T-helper 17 cell (primary cell): ENCODE data around the gene ABCF1. TPM values are rescaled to one million over a fixed set of nuclear protein-coding genes. Genes with fewer than 3 reads are reported as not detected.
"Not testable (repeated sequence)": the region's sequence is repeated elsewhere in the genome, so short reads cannot be mapped to it uniquely, and the experiment has no call there.

ENCODE experiments used
- ATAC-seq: fragments of 150-1000 bp; cut with Tn5 transposase; 2 replicates; pipeline ENCODE4 v1.10.0; 2021; ENCODE audit warnings: mild to moderate bottlenecking, moderate library complexity
- DNase-seq, 3 donors: peaks; one replicate each; pipeline versions ENCODE4 v3.0.0 to v3.0.0-alpha.2; 2020 to 2021
- H3K9me3 ChIP-seq: one replicate; pipeline ENCODE4 v1.7.0; 2013; ENCODE audit warnings: low read length, mild to moderate bottlenecking; ENCODE audit not compliant: control insufficient read depth, poor library complexity, severe bottlenecking
- H3K27ac Mint-ChIP-seq: one replicate; pipeline ENCODE4 v1.8.0; 2022; ENCODE audit warnings: mild to moderate bottlenecking, moderate library complexity, mixed read lengths
- H3K27me3 Mint-ChIP-seq: one replicate; pipeline ENCODE4 v1.8.0; 2022; ENCODE audit warnings: mixed read lengths
- H3K36me3 Mint-ChIP-seq: one replicate; pipeline ENCODE4 v1.8.0; 2022; ENCODE audit warnings: low read depth, mixed read lengths
- H3K4me1 Mint-ChIP-seq: one replicate; pipeline ENCODE4 v1.8.0; 2022; ENCODE audit warnings: mild to moderate bottlenecking, mixed read lengths
- H3K4me3 Mint-ChIP-seq: one replicate; pipeline ENCODE4 v1.8.0; 2022; ENCODE audit warnings: mild to moderate bottlenecking, moderate library complexity, mixed read lengths
- total RNA-seq, 4 donors: library from RNA in 2 of 4; stranded (reverse) in 2 of 4; gene quantifications; one replicate each; pipeline ENCODE4 v1.2.3 and lab custom pipeline; 2022 to 2026

The ABCF1 gene
- total RNA-seq, 2 donors from 2014 or later: 97.4 to 106 TPM

DNA sequence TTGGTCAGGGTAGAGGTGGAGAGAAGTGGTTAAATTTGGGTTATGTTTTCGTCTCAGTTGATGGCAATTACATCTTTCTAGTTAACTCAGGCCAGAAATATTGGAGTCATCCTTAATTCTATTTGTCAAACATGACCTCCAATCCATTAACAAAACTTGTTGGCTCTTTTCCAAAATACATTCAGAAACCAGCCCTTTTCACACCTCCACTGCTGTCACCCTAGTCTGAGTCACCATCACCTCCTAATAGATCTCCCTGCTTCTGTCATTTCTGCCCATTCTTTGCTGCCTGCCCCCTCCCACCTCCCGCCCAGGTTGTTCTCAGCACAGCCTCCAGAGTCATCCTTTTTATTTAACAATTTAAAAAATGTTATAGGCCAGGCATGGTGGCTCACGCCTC lies 3.0 kb upstream of the ABCF1 start:
- no peak overlapping the region for H3K27ac Mint-ChIP-seq
- peaks cover 42% of the 10 kb centered on the region for H3K4me1 Mint-ChIP-seq
- H3K9me3 ChIP-seq: no peaks in the 10 kb centered on the region
- DNase-seq (no peak), ATAC-seq (no peak)
- no peaks in the 10 kb centered on the region for H3K27me3 Mint-ChIP-seq
- peaks cover 6% of the 10 kb centered on the region for H3K36me3 Mint-ChIP-seq
- no peak overlapping the region for H3K4me3 Mint-ChIP-seq

DNA sequence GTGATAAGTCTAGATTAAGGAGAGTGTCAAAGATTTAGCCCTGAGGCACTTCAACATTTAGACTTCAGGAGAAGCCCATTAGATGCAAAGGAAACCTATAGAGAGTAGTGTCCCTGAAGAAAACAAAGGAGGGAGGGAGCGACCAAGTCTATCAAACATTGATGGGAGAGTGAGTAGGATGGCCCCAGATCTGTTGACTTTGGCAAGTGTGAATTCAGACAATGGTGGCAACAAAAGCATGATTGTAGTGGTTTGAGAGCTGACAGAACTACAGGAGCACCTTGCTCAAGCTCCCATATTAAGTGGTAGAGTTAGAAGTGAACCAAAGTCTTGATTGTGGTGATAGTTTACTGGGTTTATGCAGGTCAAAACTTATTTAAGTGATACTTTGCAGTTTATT lies 979 bp upstream of the ABCF1 start:
- peak overlapping the region; percentile 100 for H3K27ac Mint-ChIP-seq
- peaks cover 57% of the 10 kb centered on the region for H3K4me1 Mint-ChIP-seq
- no peaks in the 10 kb centered on the region for H3K27me3 Mint-ChIP-seq
- H3K36me3 Mint-ChIP-seq: peaks cover 11% of the 10 kb centered on the region
- no peak for DNase-seq
- peak overlapping the region; percentile 100 for H3K4me3 Mint-ChIP-seq
- no peaks in the 10 kb centered on the region for H3K9me3 ChIP-seq
- ATAC-seq: no peak

DNA sequence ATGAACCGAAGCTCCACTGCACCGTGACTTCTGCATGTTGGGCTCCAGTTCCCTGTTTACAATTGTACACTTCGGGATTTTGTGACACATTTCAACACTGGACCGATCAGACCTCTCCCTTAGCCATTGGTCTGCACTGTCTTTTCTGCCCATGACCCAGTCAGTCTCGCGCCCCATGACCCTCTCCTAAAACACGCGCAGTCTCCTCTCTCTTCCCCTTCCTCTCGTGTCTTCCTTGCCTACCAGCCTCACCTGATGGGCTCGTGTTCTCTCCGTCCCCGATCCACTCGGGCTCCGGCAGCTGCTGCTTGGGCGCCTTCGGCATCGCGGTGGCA lies 535 bp upstream of the ABCF1 start:
- Mint-ChIP-seq H3K36me3 (peaks cover 11% of the 10 kb centered on the region), H3K4me1 (peaks cover 58% of the 10 kb centered on the region), H3K4me3 (peak overlapping the region; percentile 100), H3K27me3 (no peaks in the 10 kb centered on the region), H3K27ac (peak overlapping the region; percentile 100)
- no peaks in the 10 kb centered on the region for H3K9me3 ChIP-seq
- DNase-seq (no peak), ATAC-seq (peak; percentile 24)

DNA sequence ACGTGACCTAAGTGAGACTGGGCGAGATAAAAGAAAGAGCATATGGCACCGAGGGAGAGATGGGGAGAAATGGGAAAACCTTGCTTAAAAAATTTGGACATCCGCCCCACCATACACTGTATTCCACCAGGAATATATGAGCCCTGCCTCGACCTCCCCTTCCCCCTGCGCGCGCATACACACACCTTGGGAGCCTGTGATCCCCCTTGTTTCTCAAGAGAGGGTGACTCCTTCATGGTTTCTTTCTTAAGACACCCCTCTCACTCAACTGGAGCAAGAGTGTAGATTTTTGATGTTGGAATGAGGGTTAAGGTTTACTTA lies 480 bp downstream of the ABCF1 start:
- peak; percentile 1 for ATAC-seq
- Mint-ChIP-seq H3K36me3 (peaks cover 13% of the 10 kb centered on the region), H3K27ac (peak overlapping the region; percentile 100)

DNA sequence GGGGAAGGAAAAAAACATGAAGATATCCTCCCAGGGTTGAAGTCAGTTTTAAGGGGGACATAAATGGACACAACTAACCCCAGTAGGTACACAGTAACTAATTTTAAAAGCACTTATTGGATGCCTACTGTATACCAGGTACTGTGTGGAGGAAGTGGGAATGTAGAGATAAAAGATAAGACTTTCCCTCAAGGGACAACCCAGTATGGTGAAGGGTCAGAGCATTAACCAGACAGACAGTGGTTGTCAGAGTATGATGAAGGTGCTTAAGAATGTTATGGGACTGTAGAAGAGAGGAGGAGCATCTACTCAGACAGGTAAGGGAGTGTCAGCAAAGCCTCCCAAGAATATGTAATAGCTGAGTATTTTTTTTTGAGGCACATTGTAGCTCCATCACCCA lies 906 bp downstream of the ABCF1 start:
- peaks cover 64% of the 10 kb centered on the region for H3K4me1 Mint-ChIP-seq
- H3K9me3 ChIP-seq: no peaks in the 10 kb centered on the region
- DNase-seq: no peak
- peaks cover 17% of the 10 kb centered on the region for H3K36me3 Mint-ChIP-seq
- ATAC-seq: no peak
- peak overlapping the region; percentile 100 for H3K27ac Mint-ChIP-seq
- H3K27me3 Mint-ChIP-seq: no peaks in the 10 kb centered on the region
- peak overlapping the region; percentile 100 for H3K4me3 Mint-ChIP-seq

More for the DNA sequence above, 480 bp downstream of the ABCF1 start:
- peak overlapping the region; percentile 100 for H3K4me3 Mint-ChIP-seq
- H3K9me3 ChIP-seq: no peaks in the 10 kb centered on the region
- peaks cover 63% of the 10 kb centered on the region for H3K4me1 Mint-ChIP-seq
- no peak for DNase-seq
- H3K27me3 Mint-ChIP-seq: no peaks in the 10 kb centered on the region

DNA sequence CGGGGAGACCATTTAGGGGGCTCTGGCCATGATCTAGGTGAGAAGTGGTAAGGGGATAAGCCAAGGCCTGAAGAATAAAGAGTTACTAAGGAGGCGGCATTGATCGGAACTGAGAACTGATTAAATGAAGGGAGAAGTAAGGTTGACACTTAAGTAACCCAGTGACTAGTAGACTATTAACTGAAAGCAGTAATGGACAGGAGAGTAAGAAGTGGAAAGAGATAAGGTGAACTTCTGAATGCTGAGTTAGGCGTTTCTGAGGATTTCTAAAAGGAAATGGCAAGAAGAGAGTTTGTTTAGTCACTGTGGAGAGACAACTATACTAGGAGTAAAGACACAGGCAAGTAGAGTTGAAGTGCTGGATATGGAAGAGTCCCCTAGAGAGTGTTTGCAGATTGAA lies 1.9 kb downstream of the ABCF1 start:
- Mint-ChIP-seq H3K4me3 (peak overlapping the region; percentile 100), H3K36me3 (peaks cover 24% of the 10 kb centered on the region), H3K4me1 (peaks cover 70% of the 10 kb centered on the region), H3K27me3 (no peaks in the 10 kb centered on the region), H3K27ac (peak overlapping the region; percentile 100)
- no peak for DNase-seq
- no peak for ATAC-seq
- H3K9me3 ChIP-seq: no peaks in the 10 kb centered on the region

DNA sequence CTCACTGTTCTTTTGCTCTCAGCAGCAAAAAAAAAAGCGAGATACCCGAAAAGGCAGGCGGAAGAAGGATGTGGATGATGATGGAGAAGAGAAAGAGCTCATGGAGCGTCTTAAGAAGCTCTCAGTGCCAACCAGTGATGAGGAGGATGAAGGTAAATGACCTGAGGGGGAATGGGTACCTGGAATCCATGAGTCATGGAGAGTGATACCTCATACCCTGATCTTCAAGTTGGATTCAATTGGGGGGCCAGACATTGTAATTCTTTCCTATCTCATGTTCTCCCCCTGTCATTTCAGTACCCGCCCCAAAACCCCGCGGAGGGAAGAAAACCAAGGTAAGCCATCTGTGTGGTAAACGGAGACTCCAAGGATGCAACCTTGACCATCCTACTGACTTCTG lies 6.8 kb downstream of the ABCF1 start:
- no peaks in the 10 kb centered on the region for H3K9me3 ChIP-seq
- no peaks in the 10 kb centered on the region for H3K27me3 Mint-ChIP-seq
- peaks cover 41% of the 10 kb centered on the region for H3K4me1 Mint-ChIP-seq
- peak overlapping the region; percentile 24 for H3K27ac Mint-ChIP-seq
- DNase-seq (no peak), ATAC-seq (no peak)
- H3K4me3 Mint-ChIP-seq: no peak overlapping the region
- H3K36me3 Mint-ChIP-seq: peaks cover 26% of the 10 kb centered on the region

DNA sequence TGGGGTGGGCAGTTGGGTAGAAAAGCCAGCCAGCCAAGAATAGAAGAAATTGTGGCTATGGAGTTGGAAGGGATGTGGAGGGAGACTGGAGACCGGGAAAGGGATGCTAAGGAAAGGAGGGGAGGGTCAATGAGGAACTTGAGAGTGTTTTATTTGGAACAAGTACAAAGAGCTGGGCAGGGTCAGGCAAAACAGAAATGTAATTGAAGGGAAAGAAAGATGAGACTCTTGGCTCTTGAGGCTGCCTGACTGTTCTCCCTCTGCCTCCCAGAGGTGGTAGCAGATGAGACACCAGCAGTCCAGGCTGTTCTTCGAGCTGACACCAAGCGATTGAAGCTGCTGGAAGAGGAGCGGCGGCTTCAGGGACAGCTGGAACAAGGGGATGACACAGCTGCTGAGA lies 12.7 kb downstream of the ABCF1 start:
- ATAC-seq: no peak
- Mint-ChIP-seq H3K4me3 (no peak overlapping the region), H3K27ac (peak overlapping the region; percentile 27), H3K27me3 (no peaks in the 10 kb centered on the region), H3K4me1 (peaks cover 9% of the 10 kb centered on the region), H3K36me3 (peaks cover 17% of the 10 kb centered on the region)
- H3K9me3 ChIP-seq: no peaks in the 10 kb centered on the region
- DNase-seq: no peak

DNA sequence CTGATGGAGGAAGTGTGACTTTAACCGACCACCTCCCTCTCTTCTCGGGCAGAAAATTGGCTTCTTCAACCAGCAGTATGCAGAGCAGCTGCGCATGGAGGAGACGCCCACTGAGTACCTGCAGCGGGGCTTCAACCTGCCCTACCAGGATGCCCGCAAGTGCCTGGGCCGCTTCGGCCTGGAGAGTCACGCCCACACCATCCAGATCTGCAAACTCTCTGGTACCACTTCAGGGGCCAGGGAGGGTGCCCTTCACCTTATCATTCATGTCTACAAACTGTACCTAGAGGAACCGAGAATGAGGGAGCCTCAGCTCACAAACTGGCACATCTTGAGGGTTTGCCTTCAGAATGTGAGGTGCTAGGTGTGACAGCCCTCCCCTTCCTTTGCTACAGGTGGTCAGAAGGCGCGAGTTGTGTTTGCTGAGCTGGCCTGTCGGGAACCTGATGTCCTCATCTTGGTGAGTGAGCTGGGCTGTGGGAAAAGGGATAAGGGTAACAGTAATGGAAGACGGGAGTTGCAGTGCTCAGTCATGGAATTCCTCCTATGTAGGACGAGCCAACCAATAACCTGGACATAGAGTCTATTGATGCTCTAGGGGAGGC lies 18.6 kb downstream of the ABCF1 start:
- Mint-ChIP-seq H3K4me1 (peaks cover 11% of the 10 kb centered on the region), H3K27ac (no peak overlapping the region), H3K4me3 (no peak overlapping the region), H3K27me3 (no peaks in the 10 kb centered on the region), H3K36me3 (peaks cover 14% of the 10 kb centered on the region)
- no peak for ATAC-seq
- no peaks in the 10 kb centered on the region for H3K9me3 ChIP-seq
- DNase-seq: no peak

DNA sequence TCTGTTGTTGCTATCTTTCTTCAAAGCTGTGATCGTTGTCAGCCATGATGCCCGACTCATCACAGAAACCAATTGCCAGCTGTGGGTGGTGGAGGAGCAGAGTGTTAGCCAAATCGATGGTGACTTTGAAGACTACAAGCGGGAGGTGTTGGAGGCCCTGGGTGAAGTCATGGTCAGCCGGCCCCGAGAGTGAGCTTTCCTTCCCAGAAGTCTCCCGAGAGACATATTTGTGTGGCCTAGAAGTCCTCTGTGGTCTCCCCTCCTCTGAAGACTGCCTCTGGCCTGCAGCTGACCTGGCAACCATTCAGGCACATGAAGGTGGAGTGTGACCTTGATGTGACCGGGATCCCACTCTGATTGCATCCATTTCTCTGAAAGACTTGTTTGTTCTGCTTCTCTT lies 19.3 kb downstream of the ABCF1 start:
- Mint-ChIP-seq H3K27ac (no peak overlapping the region), H3K27me3 (no peaks in the 10 kb centered on the region), H3K36me3 (peaks cover 14% of the 10 kb centered on the region), H3K4me1 (peaks cover 13% of the 10 kb centered on the region), H3K4me3 (no peak overlapping the region)
- ATAC-seq (no peak), DNase-seq (no peak)
- no peaks in the 10 kb centered on the region for H3K9me3 ChIP-seq

DNA sequence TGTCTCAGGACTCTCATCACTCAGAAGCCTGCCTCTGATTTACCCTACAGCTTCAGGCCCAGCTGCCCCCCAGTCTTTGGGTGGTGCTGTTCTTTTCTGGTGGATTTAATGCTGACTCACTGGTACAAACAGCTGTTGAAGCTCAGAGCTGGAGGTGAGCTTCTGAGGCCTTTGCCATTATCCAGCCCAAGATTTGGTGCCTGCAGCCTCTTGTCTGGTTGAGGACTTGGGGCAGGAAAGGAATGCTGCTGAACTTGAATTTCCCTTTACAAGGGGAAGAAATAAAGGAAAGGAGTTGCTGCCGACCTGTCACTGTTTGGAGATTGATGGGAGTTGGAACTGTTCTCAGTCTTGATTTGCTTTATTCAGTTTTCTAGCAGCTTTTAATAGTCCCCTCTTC lies 19.8 kb downstream of the ABCF1 start:
- no peaks in the 10 kb centered on the region for H3K9me3 ChIP-seq
- Mint-ChIP-seq H3K4me3 (no peak overlapping the region), H3K27ac (no peak overlapping the region), H3K36me3 (peaks cover 14% of the 10 kb centered on the region), H3K27me3 (no peaks in the 10 kb centered on the region), H3K4me1 (peaks cover 14% of the 10 kb centered on the region)
- no peak for ATAC-seq
- no peak for DNase-seq

DNA sequence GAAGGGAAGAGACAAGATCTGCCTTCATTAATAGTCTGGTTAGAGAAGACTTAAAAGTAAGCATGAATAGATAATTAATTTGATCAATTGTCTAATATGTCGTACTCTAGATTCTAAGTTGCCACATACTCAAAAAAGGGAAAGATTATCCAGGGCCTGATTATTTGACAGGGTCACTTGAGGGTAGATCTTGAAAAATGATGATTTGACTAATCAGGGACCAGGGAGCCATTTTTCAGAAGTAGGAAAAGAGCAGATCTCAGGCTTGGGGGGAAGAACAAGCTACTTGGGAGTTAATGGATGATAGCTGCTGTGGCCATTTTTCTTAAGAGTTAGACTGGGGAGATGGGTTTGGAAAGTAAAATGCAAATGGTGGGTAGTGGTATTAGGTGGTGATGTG lies 21.0 kb downstream of the ABCF1 start:
- H3K4me3 Mint-ChIP-seq: peak overlapping the region; percentile 68
- no peaks in the 10 kb centered on the region for H3K9me3 ChIP-seq
- H3K36me3 Mint-ChIP-seq: peaks cover 10% of the 10 kb centered on the region
- DNase-seq: no peak
- no peaks in the 10 kb centered on the region for H3K27me3 Mint-ChIP-seq
- H3K4me1 Mint-ChIP-seq: peaks cover 18% of the 10 kb centered on the region
- peak overlapping the region; percentile 64 for H3K27ac Mint-ChIP-seq
- no peak for ATAC-seq

DNA sequence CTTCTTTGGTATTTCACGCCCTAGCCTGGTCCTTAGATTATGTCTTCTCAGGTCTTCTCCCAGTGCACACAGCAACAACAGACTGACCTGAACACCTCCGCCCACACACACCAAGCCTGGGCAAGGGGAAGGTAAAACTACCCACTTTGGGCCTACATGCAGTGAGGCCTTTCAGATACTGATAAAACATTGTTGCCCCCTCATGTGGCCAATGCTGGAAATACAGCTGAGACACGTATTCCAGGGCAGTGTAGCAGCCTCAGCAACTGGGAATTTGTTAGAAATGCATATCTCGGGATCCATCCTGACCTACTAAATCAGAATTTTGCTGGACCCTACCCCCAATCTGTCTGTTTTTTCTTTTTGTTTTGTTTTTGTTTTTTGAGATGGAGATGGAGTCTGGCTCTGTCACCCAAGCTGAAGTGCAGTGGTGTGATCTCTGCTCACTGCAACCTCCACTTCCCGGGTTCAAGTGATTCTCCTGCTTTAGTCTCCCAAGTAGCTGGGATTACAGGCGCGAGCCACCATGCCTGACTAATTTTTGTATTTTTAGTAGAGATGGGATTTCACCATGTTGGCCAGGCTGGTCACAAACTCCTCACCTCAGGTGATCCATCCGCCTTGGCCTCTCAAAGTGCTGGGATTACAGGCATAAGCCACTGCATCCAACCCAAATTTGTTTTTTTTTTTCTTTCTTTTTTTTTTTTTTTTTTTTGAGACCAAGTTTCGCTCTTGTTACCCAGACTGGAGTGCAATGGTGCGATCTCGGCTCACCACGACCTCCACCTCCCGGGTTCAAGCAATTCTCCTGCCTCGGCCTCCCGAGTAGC lies 26.3 kb downstream of the ABCF1 start:
- H3K36me3 Mint-ChIP-seq, H3K9me3 ChIP-seq, H3K27me3 Mint-ChIP-seq: not testable (repeated sequence)
- DNase-seq (peak; percentile 54 to 80 (median 57)), ATAC-seq (peak; percentile 86)
- Mint-ChIP-seq H3K4me3 (peak overlapping the region; percentile 36), H3K4me1 (peaks cover 14% of the 10 kb centered on the region), H3K27ac (peak overlapping the region; percentile 57)
